Epithelial cell of esophagus (primary cell): ENCODE measurements around the gene RABEPK.
"Not testable (repeated sequence)": the region's sequence is repeated elsewhere in the genome, so short reads cannot be mapped to it uniquely, and the experiment has no call there.

Experiments used
- DNase-seq: peaks from one replicate; pipeline ENCODE4 v3.0.0; 2010; ENCODE audit warnings: low read depth
- H3K4me3 ChIP-seq: 2 replicates; pipeline ENCODE4 v1.5.1; 2011; ENCODE audit warnings: mild to moderate bottlenecking, low read length, control low read depth
- TF ChIP-seq, protein P1 (sequence below): IDR thresholded peaks from 2 replicates; pipeline ENCODE4 v1.5.1; 2011; ENCODE audit warnings: low read depth, mild to moderate bottlenecking, low read length, control low read depth, inconsistent platforms; ENCODE audit not compliant: insufficient read depth; ENCODE audit errors: missing control alignments

Gene RABEPK

DNA sequence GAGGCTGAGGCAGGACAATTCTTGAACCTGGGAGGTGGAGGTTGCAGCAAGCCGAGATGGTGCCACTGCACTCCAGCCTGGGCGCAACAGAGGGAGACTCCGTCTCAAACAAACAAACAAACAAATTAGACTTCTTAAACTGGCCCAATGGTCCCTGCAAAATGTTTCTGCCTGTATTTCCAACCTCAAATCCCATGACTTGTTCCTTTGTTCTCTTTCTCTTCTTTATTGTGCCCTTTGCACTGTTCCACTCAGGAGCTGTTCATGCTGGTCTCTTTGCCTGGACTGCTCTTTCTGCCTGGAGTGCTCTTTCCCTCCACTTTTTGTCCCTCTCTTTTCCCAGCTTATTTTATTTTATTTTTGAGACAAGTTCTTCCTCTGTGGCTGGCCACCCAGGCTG is 4.1 kb downstream of the RABEPK start:
- TF ChIP-seq, protein P1, sequence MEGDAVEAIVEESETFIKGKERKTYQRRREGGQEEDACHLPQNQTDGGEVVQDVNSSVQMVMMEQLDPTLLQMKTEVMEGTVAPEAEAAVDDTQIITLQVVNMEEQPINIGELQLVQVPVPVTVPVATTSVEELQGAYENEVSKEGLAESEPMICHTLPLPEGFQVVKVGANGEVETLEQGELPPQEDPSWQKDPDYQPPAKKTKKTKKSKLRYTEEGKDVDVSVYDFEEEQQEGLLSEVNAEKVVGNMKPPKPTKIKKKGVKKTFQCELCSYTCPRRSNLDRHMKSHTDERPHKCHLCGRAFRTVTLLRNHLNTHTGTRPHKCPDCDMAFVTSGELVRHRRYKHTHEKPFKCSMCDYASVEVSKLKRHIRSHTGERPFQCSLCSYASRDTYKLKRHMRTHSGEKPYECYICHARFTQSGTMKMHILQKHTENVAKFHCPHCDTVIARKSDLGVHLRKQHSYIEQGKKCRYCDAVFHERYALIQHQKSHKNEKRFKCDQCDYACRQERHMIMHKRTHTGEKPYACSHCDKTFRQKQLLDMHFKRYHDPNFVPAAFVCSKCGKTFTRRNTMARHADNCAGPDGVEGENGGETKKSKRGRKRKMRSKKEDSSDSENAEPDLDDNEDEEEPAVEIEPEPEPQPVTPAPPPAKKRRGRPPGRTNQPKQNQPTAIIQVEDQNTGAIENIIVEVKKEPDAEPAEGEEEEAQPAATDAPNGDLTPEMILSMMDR: no peak
- no peak for DNase-seq
- H3K4me3 ChIP-seq: no peak overlapping the region

DNA sequence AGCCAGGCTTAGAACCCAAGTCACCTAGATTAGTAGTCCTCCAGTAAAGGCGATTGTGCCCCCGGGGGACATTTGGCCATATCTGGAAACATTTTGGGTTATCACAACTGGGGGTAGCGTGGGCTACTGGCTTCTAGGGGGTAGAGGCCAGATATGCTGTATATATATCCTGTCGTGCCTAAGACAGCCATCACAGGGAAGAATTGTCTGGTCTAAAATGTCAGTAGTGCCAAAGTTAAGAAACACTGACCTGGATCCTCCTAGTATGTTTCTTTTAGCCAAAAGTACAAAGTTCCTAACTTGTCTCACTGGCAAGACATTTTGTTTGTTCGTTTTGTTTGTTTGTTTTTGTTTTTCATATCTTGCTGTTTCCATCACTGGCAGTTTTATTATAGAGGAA is 13.8 kb downstream of the RABEPK start:
- DNase-seq: no peak
- TF ChIP-seq, protein P1: no peak
- no peak overlapping the region for H3K4me3 ChIP-seq

DNA sequence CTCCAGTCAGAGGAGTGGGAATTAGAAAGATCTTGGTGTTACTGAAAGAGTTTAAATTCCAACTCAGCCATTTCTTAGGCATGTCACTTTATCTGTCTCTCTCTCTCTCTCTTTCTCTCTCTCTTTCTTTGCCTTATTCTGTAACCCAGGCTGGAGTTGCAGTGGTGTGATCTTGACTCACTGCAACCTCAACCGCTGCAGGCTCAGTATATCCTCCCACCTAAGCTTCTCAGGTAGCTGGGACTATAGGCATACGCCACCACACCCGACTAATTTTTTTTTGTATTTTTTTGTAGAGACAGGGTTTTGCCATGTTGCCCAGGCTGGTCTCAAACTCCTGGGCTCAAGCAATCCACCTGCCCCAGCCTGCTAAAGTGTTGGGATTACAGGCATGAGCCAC is 18.3 kb downstream of the RABEPK start:
- TF ChIP-seq, protein P1: no peak
- H3K4me3 ChIP-seq: no peak overlapping the region
- no peak for DNase-seq

DNA sequence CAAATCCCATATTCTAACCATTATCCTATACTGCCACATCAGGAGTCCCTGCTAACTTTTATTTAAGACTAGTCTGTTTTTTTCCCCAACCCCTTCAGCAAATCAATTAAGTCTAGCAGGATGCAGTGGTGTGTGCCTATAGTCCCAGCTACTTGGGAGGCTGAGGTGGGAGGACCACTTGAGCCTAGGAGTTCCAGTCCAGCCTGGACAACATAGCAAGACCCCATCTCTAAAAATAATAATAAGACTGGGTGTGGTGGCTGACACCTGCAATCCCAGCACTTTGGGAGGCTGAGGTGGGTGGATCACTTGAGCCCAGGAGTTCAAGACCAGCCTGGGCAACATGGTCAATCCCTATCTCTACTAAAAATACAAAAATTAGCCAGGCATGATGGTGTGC is 24.5 kb downstream of the RABEPK start:
- not testable (repeated sequence) for H3K4me3 ChIP-seq, DNase-seq

DNA sequence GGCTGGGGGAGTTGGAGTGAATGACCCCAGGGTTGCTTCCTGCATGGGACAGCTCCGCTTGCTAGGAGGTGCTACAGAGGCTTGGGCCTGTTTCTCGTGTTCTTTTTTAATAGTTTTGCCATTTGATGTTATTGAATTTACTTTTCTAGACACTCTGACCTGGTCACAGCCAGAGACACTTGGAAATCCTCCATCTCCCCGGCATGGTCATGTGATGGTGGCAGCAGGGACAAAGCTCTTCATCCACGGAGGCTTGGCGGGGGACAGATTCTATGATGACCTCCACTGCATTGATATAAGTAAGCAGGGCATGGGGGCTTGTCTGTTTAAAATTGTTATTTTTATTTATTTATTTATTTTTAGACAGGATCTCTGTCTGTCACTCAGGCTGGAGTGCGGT is 27.4 kb downstream of the RABEPK start:
- TF ChIP-seq, protein P1: no peak
- H3K4me3 ChIP-seq: no peak overlapping the region
- no peak for DNase-seq

DNA sequence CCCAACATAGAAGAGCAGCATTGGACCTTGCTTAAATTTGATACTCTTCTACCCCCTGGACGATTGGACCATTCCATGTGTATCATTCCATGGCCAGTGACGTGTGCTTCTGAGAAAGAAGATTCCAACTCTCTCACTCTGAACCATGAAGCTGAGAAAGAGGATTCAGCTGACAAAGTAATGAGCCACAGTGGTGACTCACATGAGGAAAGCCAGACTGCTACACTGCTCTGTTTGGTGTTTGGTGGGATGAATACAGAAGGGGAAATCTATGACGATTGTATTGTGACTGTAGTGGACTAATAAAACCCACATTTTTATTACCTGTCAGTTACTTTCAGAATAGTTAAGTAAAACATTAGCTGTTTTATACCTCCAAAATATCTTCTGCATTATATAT is 33.3 kb downstream of the RABEPK start:
- TF ChIP-seq, protein P1: no peak
- H3K4me3 ChIP-seq: no peak overlapping the region
- peak; percentile 95 for DNase-seq

DNA sequence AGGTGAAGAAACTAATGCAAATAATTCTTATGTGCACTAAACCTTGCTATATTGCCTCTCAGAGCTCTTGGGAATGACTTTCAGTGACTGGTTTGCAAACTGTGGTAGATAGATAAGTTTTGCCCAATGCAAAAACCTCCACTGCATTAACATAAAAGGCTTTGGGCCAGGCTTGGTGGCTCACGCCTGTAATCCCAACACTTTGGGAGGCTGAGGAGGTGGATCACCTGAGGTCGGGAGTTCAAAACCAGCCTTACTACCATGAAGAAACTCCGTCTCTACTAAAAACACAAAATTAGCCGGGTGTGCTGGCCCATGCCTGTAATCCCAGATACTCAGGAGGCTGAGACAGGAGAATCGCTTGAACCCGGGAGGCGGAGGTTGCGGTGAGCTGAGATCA is 33.8 kb downstream of the RABEPK start:
- not testable (repeated sequence) for H3K4me3 ChIP-seq

DNA sequence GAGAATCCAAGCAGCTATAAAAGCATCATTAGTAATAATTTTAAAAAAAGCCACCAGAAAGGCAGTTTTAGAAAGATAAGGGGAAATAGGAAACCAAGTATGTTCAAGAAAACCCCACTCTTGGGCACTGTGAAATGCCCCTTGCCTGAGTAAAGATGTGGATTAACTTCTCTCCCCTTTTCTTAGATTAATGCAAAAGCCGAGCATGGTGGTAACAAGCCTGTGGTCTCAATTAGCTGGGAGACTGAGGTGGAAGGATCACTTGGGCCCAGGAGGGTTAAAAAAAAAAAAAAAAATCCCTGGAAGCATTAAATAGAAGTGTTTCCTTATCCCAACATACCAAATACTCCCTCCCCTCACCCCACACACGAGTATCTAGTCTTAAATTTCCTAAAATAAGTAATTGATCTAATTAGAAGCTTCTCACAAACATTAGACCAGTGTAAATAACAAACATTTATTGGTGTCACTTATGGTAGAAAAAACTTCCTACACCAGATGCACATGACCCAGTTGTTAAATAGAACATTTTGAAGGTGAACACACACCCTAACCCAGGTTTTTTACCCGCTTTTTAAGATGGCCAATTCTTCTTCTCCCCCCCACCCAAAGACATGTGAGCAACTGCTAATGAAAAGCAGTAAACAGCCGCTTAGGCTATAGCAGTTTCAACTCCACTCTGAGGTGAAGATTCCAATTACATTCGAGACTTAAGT is 35.6 kb downstream of the RABEPK start:
- no peak overlapping the region for H3K4me3 ChIP-seq

More for the DNA sequence above, 33.8 kb downstream of the RABEPK start:
- not testable (repeated sequence) for DNase-seq

DNA sequence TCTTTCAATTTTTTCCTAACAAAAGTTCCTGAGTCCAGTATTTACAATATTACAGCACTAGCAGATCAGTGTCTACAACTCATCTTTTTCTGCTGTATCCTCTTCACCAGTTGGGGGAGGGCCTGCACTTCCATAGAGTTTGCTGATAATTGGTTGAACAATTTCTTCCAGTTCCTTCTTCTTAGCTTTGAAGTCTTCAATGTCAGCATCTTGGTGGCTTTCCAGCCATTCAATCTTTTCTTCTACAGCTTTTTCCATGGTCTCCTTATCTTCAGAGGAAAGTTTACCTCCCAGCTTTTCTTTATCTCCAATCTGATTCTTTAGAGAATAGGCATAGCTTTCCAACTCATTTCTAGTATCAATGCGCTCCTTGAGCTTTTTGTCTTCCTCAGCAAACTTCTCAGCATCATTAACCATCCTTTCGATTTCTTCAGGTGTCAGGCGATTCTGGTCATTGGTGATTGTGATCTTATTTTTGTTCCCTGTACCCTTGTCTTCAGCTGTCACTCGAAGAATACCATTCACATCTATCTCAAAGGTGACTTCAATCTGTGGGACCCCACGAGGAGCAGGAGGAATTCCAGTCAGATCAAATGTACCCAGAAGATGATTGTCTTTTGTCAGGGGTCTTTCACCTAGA is 36.3 kb downstream of the RABEPK start:
- H3K4me3 ChIP-seq, DNase-seq: not testable (repeated sequence)

More for the DNA sequence above, 35.6 kb downstream of the RABEPK start:
- TF ChIP-seq, protein P1: no peak
- DNase-seq: no peak
